D341Med (cell line): Measurements from ENCODE around the gene JPH2.

ENCODE experiments used
- DNase-seq: peaks from one replicate; pipeline ENCODE4 v3.0.0; 2012; ENCODE audit warnings: low spot score

Gene JPH2

GRCh38 chr20:44075191-44075949, 111.6 kb downstream of the JPH2 start:
- no peak for DNase-seq

GRCh38 chr20:44074252-44075151, 112.5 kb downstream of the JPH2 start:
- no peak for DNase-seq

GRCh38 chr20:44073675-44074071, 113.3 kb downstream of the JPH2 start:
- DNase-seq = no peak

GRCh38 chr20:44073011-44073674, 113.8 kb downstream of the JPH2 start:
- no peak for DNase-seq

GRCh38 chr20:44072384-44072783, 114.6 kb downstream of the JPH2 start:
- DNase-seq = no peak

GRCh38 chr20:44071526-44072111, 115.4 kb downstream of the JPH2 start:
- no peak for DNase-seq

GRCh38 chr20:44071057-44071456, 115.9 kb downstream of the JPH2 start:
- DNase-seq = no peak

- no peak for DNase-seq
Measured at GRCh38 chr20:44070139-44070900, 116.7 kb downstream of the JPH2 start.

GRCh38 chr20:44069203-44070011, 117.6 kb downstream of the JPH2 start:
- DNase-seq = no peak

- no peak for DNase-seq
Measured at GRCh38 chr20:44068316-44069201, 118.4 kb downstream of the JPH2 start.

GRCh38 chr20:44067650-44068081, 119.3 kb downstream of the JPH2 start:
- DNase-seq = no peak

GRCh38 chr20:44066645-44067606, 120.1 kb downstream of the JPH2 start:
- no peak for DNase-seq

- no peak for DNase-seq
Measured at GRCh38 chr20:44065401-44066340, 121.3 kb downstream of the JPH2 start.

GRCh38 chr20:44064501-44065400, 122.2 kb downstream of the JPH2 start:
- DNase-seq = no peak
